CD4-positive, CD25-positive, alpha-beta regulatory T cell (primary cell): ENCODE results near the gene RBM47. TPM values are rescaled to one million over a fixed set of nuclear protein-coding genes. Genes with fewer than 3 reads are reported as not detected.

Source experiments
- ATAC-seq, 2 donors: fragments of 150-1000 bp; cut with Tn5 transposase; one replicate each; pipeline ENCODE4 v1.10.0; 2021; ENCODE audit warnings: low read depth in 2 of 2, moderate number of reproducible peaks in 2 of 2, moderate library complexity in 1 of 2
- DNase-seq, 3 donors: peaks; one replicate each; pipeline versions ENCODE4 v3.0.0 to v3.0.0-alpha.2; 2012 to 2022; ENCODE audit warnings: mixed read lengths in 1 of 3
- H3K27ac ChIP-seq: one replicate; pipeline ENCODE4 v1.7.0; 2013; ENCODE audit warnings: mild to moderate bottlenecking, low read length; ENCODE audit not compliant: insufficient read depth, poor library complexity, severe bottlenecking
- H3K27me3 ChIP-seq: one replicate; pipeline ENCODE4 v1.7.0; 2013; ENCODE audit warnings: low read length; ENCODE audit not compliant: control insufficient read depth, insufficient read depth
- H3K36me3 ChIP-seq: one replicate; pipeline ENCODE4 v1.7.0; 2013; ENCODE audit warnings: mild to moderate bottlenecking, low read length, moderate library complexity; ENCODE audit not compliant: control insufficient read depth, insufficient read depth
- H3K4me1 ChIP-seq: 2 replicates; pipeline ENCODE4 v1.7.0; 2013; ENCODE audit warnings: mild to moderate bottlenecking, low read length; ENCODE audit not compliant: insufficient read depth, control insufficient read depth, poor library complexity, severe bottlenecking
- H3K4me3 ChIP-seq: one replicate; pipeline ENCODE4 v1.7.0; 2013; ENCODE audit warnings: low read depth, mild to moderate bottlenecking, low read length, moderate library complexity
- H3K9me3 ChIP-seq, 2 experiments: 1 replicate in 1 of 2; 2 replicates in 1 of 2; pipeline ENCODE4 v1.7.0; 2013; ENCODE audit warnings: low read length in 2 of 2, mild to moderate bottlenecking in 1 of 2, moderate library complexity in 1 of 2; ENCODE audit not compliant: control insufficient read depth in 2 of 2
- H3K27ac Mint-ChIP-seq, 3 donors: one replicate each; pipeline ENCODE4 v1.8.0; 2020 to 2022; ENCODE audit warnings: mild to moderate bottlenecking in 3 of 3, mixed read lengths in 3 of 3, moderate library complexity in 2 of 3
- H3K27me3 Mint-ChIP-seq: one replicate; pipeline ENCODE4 v1.8.0; 2022; ENCODE audit warnings: mild to moderate bottlenecking, mixed read lengths
- H3K36me3 Mint-ChIP-seq: one replicate; pipeline ENCODE4 v1.8.0; 2020; ENCODE audit warnings: mixed read lengths
- H3K4me1 Mint-ChIP-seq, 4 donors: one replicate each; pipeline ENCODE4 v1.8.0; 2020 to 2022; ENCODE audit warnings: mixed read lengths in 4 of 4, mild to moderate bottlenecking in 1 of 4
- H3K4me3 Mint-ChIP-seq, 4 donors: one replicate each; pipeline ENCODE4 v1.8.0; 2020 to 2022; ENCODE audit warnings: mild to moderate bottlenecking in 4 of 4, mixed read lengths in 4 of 4, moderate library complexity in 3 of 4
- H3K9me3 Mint-ChIP-seq, 7 donors: one replicate each; pipeline ENCODE4 v1.8.0; 2020 to 2022; ENCODE audit warnings: mixed read lengths in 7 of 7, mild to moderate bottlenecking in 3 of 7, moderate library complexity in 2 of 7
- polyA plus RNA-seq, 4 donors: library from polyadenylated mRNA; unstranded; fragments of 300-500 nt; fragmentation: Illumina TruSeq; gene quantifications; one replicate each; pipeline ENCODE4 v1.2.3, GENCODE V29; 2021
- total RNA-seq: library from RNA; stranded (reverse); gene quantifications from one replicate; pipeline ENCODE4 v1.2.3, GENCODE V29; 2022

RBM47 gene
- total and polyA plus RNA-seq, 5 donors from 2014 or later = 0.07 to 1.5 (median 0.15) TPM; not detected in 1

DNA sequence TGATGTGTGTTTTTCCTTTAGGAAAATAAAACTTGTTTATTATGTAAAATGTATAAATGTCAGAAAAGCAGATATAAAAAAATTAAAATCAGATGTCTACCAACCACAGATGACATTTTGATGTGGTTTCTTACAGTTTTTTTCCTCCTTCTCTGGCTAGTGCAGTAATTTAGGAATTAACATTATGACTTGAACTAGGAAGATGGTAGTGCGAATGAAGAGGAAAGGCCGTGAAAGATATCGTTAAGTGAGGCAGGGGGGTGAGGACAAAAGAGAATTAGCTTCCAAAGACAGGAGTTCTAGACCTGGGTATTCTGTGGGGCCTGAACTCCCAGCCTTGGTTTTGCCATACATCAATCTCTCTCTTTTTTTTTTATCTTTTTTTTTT lies 98.0 kb downstream of the RBM47 start:
- ATAC-seq = no peak
- Mint-ChIP-seq H3K4me3 (no peak overlapping the region), H3K36me3 (no peaks in the 10 kb centered on the region), H3K27ac (no peak overlapping the region), H3K27me3 (no peaks in the 10 kb centered on the region), H3K9me3 (peaks cover 0 to 1% (median 0%) of the 10 kb centered on the region in 7 donors), H3K4me1 (peaks cover 0 to 8% (median 5%) of the 10 kb centered on the region in 4 donors)
- H3K4me1 ChIP-seq = no peaks in the 10 kb centered on the region
- H3K9me3 ChIP-seq = no peaks in the 10 kb centered on the region
- DNase-seq = no peak
- H3K27me3 ChIP-seq = no peaks in the 10 kb centered on the region
- H3K27ac ChIP-seq = no peak overlapping the region
- H3K36me3 ChIP-seq = no peaks in the 10 kb centered on the region
- H3K4me3 ChIP-seq = no peak overlapping the region

DNA sequence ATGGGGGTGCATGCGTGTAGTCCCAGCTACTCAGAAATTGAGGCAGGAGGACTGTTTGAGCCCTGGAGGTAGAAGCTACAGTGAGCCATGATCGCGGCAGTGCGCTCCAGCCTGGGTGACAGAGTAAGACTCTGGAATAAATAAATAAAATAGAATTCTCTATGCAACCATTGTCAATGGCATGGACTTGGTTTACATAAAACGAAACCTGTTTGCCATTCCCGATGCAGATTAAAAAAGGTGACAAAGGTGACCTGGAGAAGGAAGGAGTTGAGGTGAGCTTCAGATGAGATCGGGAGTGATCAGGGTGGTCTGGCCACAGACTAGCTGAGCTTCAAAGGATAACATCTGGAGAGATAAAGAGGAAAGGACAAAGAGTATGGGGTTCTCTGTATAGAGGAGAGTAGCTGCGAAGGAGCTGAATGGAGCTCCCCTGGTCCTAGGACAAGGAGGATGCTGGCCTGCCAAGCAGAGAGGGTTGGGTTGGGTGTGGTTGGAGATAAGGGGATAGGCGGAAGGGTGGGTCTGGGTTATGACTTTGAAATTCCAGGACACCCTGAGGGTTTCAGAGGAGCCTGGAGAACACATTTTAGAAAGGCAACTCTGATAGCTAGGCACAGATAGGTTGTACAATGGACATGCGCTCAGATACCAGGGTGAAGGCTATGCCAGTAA lies 98.6 kb downstream of the RBM47 start:
- Mint-ChIP-seq H3K4me1 (peaks cover 0 to 8% (median 5%) of the 10 kb centered on the region in 4 donors), H3K9me3 (peaks cover 0 to 1% (median 0%) of the 10 kb centered on the region in 7 donors), H3K36me3 (no peaks in the 10 kb centered on the region), H3K27ac (no peak overlapping the region), H3K27me3 (no peaks in the 10 kb centered on the region), H3K4me3 (no peak overlapping the region)
- DNase-seq (no peak), ATAC-seq (no peak)
- H3K4me3 ChIP-seq = no peak overlapping the region
- no peak overlapping the region for H3K27ac ChIP-seq
- H3K4me1 ChIP-seq = no peaks in the 10 kb centered on the region
- H3K9me3 ChIP-seq = no peaks in the 10 kb centered on the region
- no peaks in the 10 kb centered on the region for H3K27me3 ChIP-seq
- no peaks in the 10 kb centered on the region for H3K36me3 ChIP-seq

DNA sequence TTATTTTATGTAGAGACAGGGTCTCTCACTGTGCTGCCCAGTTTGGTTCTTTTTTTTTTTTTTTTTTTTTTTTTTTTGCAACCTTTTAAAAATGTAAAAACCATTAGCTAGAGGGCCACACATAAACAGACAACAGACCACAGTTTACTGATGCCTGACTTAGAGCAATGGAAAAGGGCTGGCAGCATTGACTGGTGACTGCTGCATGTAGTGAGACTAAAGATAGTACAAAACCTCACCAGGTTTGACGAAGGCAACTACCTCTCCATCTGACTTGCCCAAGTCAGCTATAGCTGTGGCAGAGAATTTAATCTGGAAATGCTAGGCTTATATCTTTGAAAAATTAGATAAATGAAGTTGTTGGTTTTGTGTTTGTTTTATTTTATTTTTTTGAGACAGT lies 102.9 kb downstream of the RBM47 start:
- Mint-ChIP-seq H3K9me3 (peaks cover 0 to 1% (median 0%) of the 10 kb centered on the region in 7 donors), H3K27ac (no peak overlapping the region), H3K4me3 (no peak overlapping the region), H3K27me3 (peaks cover 10% of the 10 kb centered on the region), H3K4me1 (peaks cover 0 to 8% (median 3%) of the 10 kb centered on the region in 4 donors), H3K36me3 (no peaks in the 10 kb centered on the region)
- DNase-seq (no peak), ATAC-seq (no peak)
- H3K27ac ChIP-seq = no peak overlapping the region
- no peaks in the 10 kb centered on the region for H3K4me1 ChIP-seq
- H3K9me3 ChIP-seq = no peaks in the 10 kb centered on the region
- no peaks in the 10 kb centered on the region for H3K36me3 ChIP-seq
- no peak overlapping the region for H3K4me3 ChIP-seq
- no peaks in the 10 kb centered on the region for H3K27me3 ChIP-seq

DNA sequence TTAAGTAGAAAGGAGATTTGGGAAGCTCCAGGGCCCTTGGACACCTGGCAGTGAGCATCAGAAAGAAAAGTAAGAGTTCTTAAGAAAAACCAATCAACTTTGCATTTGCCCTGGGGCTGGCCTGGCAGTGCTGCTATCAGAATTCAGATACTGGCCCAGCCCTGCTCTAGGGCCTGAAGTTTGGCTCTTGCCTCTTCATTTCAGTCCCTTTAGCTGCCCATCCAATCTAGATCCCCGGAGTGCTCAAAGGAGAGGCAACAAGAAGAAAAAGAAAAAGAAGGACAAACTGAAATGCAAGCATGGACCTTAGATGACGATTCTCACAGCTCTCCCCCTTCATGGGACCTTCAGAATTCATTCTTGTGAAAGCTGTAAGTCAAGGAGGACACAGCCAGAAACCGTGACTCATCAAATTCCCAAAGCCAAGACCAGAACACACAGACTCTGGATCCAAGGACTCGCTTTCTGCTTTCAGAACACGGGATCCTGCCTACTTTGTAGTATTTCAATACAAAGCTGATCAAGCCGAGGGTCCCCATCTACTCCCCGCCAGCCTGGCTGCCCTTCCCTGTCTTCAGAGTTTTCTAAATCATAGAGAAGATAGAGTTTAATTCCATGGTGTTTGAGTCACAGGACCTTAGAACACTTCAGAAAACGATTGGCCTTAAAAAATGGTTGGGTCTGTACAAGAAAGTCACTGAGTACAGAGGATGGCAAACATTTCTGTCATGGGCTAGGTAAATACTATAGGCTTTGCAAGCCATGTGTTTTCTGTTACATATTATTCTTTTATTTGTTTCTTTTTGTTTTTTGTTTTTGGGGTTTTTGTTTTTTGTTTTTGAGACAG lies 103.7 kb downstream of the RBM47 start:
- DNase-seq = no peak
- no peaks in the 10 kb centered on the region for H3K4me1 ChIP-seq
- no peak overlapping the region for H3K4me3 ChIP-seq
- H3K27me3 ChIP-seq = no peaks in the 10 kb centered on the region
- no peaks in the 10 kb centered on the region for H3K36me3 Mint-ChIP-seq
- H3K4me1 Mint-ChIP-seq = peaks cover 0 to under 1% (median under 1%) of the 10 kb centered on the region in 4 donors
- no peaks in the 10 kb centered on the region for H3K36me3 ChIP-seq
- H3K9me3 Mint-ChIP-seq = peaks cover 0 to 1% (median 0%) of the 10 kb centered on the region in 7 donors
- no peak overlapping the region for H3K27ac Mint-ChIP-seq
- H3K27ac ChIP-seq = no peak overlapping the region
- peaks cover 10% of the 10 kb centered on the region for H3K27me3 Mint-ChIP-seq
- no peaks in the 10 kb centered on the region for H3K9me3 ChIP-seq
- no peak overlapping the region for H3K4me3 Mint-ChIP-seq
- ATAC-seq = no peak

DNA sequence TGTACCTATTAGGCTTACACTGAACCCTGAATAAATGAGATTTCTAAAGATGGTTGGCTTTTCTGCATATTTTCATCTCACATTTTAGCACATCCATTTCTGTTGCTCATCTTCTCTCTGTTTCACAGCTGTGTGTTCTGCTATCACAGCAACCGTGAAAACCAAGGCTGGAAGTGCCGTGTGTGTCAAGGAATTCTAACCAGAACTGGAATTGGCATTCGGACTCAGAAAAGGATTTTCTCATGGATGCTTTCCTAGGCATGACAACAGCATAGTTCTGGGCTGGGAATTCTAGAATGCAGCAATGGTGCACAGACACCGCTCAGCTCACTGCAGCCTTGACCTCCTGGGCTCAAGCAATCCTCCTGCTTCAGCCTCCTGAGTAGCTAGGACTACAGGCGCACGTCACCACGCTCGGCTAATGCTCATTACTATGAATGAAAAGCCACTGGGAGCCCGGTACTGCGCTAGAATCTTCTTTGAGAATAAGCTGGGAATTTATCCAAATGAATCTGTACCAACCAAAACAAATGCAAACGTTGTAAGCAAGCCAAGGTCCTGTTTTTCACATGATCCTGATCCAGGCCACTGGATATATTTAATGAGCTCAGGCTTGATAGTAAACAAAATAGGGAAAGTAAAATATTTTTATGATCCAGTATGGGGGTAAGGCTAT lies 105.2 kb downstream of the RBM47 start:
- Histone ChIP-seq H3K27me3 (no peaks in the 10 kb centered on the region), H3K4me1 (no peaks in the 10 kb centered on the region), H3K36me3 (no peaks in the 10 kb centered on the region), H3K4me3 (no peak overlapping the region), H3K27ac (no peak overlapping the region), H3K9me3 (no peaks in the 10 kb centered on the region)
- H3K36me3 Mint-ChIP-seq = no peaks in the 10 kb centered on the region
- H3K4me3 Mint-ChIP-seq = no peak overlapping the region
- DNase-seq (no peak), ATAC-seq (no peak)
- peaks cover 0 to 1% (median 0%) of the 10 kb centered on the region in 7 donors for H3K9me3 Mint-ChIP-seq
- peaks cover 13% of the 10 kb centered on the region for H3K27me3 Mint-ChIP-seq
- H3K27ac Mint-ChIP-seq = peak overlapping the region in 1 of 3 donors; percentile 0
- no peaks in the 10 kb centered on the region for H3K4me1 Mint-ChIP-seq

DNA sequence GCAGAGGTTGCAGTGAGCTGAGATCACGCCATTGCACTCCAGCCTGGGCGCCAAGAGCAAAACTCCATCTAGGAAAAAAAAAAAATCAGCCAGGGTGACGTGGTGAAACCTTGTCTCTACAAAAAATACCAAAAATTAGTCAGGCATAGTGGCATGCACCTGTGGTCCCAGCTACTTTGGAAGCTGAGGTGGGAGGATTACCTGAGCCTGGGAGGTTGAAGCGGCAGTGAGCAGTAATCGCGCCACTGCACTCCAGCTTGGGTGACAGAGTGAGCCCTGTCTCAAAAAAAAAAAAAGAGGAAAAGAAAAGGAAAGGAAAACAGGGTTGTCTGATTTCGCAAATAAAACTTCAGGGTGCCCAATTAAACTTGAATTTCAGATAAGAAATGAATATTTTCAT lies 106.1 kb downstream of the RBM47 start:
- H3K4me1 Mint-ChIP-seq = no peaks in the 10 kb centered on the region
- no peaks in the 10 kb centered on the region for H3K36me3 ChIP-seq
- no peak overlapping the region for H3K27ac ChIP-seq
- H3K27ac Mint-ChIP-seq = no peak overlapping the region
- H3K9me3 ChIP-seq = no peaks in the 10 kb centered on the region
- no peaks in the 10 kb centered on the region for H3K27me3 ChIP-seq
- no peaks in the 10 kb centered on the region for H3K4me1 ChIP-seq
- no peak for ATAC-seq
- no peak for DNase-seq
- H3K9me3 Mint-ChIP-seq = peaks cover 0 to 1% (median 0%) of the 10 kb centered on the region in 7 donors
- no peak overlapping the region for H3K4me3 Mint-ChIP-seq
- peaks cover 13% of the 10 kb centered on the region for H3K27me3 Mint-ChIP-seq
- no peaks in the 10 kb centered on the region for H3K36me3 Mint-ChIP-seq
- H3K4me3 ChIP-seq = no peak overlapping the region

DNA sequence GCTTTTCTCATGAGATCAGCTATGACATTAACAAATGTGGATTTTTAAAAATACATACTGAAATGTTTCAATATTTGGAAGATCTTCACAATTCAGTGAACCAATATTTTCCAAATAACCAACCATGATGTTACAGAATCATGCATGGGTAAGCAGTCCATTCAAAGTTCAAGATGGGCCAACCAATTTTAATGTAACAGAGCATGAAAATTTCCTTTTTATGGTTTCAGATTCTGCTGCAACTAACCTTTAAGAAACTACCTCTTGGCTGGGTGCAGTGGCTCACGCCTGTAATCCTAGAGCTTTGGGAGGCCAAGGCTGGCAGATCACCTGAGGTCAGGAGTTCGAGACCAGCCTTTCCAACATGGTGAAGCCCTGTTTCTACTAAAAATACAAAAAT lies 107.7 kb downstream of the RBM47 start:
- DNase-seq = no peak
- Mint-ChIP-seq H3K4me1 (no peaks in the 10 kb centered on the region), H3K4me3 (no peak overlapping the region), H3K9me3 (peaks cover 0 to 1% (median 0%) of the 10 kb centered on the region in 7 donors), H3K27me3 (peaks cover 13% of the 10 kb centered on the region), H3K27ac (no peak overlapping the region), H3K36me3 (no peaks in the 10 kb centered on the region)
- no peak overlapping the region for H3K27ac ChIP-seq
- no peak overlapping the region for H3K4me3 ChIP-seq
- no peaks in the 10 kb centered on the region for H3K9me3 ChIP-seq
- no peaks in the 10 kb centered on the region for H3K27me3 ChIP-seq
- ATAC-seq = no peak
- no peaks in the 10 kb centered on the region for H3K4me1 ChIP-seq
- H3K36me3 ChIP-seq = no peaks in the 10 kb centered on the region
